Mucosa of stomach (tissue), 1 donor: ENCODE measurements around the gene SIPA1.
A peak's percentile ranks its signal among the peaks of the same experiment; 100 is the strongest.

Experiments used
- H3K27me3 ChIP-seq: one replicate; pipeline ENCODE4 v1.7.0; 2013; ENCODE audit warnings: mild to moderate bottlenecking, low read length; ENCODE audit not compliant: control insufficient read depth, insufficient read depth
- H3K36me3 ChIP-seq: one replicate; pipeline ENCODE4 v1.7.0; 2013; ENCODE audit warnings: low read length; ENCODE audit not compliant: control insufficient read depth, insufficient read depth
- H3K4me1 ChIP-seq: one replicate; pipeline ENCODE4 v1.7.0; 2013; ENCODE audit warnings: mild to moderate bottlenecking, low read length; ENCODE audit not compliant: control insufficient read depth, insufficient read depth
- H3K4me3 ChIP-seq: one replicate; pipeline ENCODE4 v1.7.0; 2013; ENCODE audit warnings: low read length
- H3K9ac ChIP-seq: one replicate; pipeline ENCODE4 v1.7.0; 2013; ENCODE audit warnings: mild to moderate bottlenecking, low read length, moderate library complexity
- H3K9me3 ChIP-seq: one replicate; pipeline ENCODE4 v1.7.0; 2013; ENCODE audit warnings: mild to moderate bottlenecking, low read length, moderate library complexity; ENCODE audit not compliant: control insufficient read depth
- donor health status: Pancreatic carcinoma.

SIPA1 gene

DNA sequence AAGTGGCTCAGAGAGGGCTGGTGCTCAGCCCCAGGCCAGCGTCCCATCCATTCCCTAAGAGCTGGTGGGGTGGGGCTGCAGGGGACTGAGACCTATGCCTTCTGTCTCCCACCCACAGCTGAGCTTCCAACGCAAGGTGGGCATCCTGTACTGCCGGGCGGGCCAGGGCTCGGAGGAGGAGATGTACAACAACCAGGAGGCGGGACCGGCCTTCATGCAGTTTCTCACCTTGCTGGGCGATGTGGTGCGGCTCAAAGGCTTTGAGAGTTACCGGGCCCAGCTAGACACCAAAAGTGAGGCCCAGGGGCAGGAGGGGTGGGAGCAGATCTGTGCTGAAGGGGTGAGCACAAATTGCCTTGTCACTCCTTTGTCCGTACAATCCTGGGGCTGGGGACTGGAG, 6.9 kb downstream of the SIPA1 start:
- peaks cover 4% of the 10 kb centered on the region for H3K27me3 ChIP-seq
- H3K36me3 ChIP-seq: no peaks in the 10 kb centered on the region
- H3K9me3 ChIP-seq: no peaks in the 10 kb centered on the region
- H3K4me3 ChIP-seq: no peak overlapping the region
- no peak overlapping the region for H3K9ac ChIP-seq
- peaks cover 10% of the 10 kb centered on the region for H3K4me1 ChIP-seq

DNA sequence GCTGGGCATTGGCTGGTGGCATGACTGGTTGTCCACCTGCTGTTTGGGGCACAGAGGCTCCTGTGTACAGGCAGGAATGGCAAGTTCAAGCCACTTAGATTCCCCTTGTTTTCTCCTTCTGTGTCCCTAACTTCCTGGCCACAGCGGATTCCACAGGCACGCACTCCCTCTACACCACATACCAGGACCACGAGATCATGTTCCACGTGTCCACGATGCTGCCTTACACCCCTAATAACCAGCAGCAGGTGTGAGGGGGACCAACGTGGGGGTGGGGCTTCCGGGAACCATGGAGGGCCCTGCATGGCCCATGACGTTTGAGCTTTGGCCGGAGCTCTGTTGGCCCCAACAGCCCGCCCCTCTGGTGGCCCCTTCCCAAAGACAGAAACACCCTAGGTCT, 7.8 kb downstream of the SIPA1 start:
- Histone ChIP-seq H3K4me3 (no peak overlapping the region), H3K27me3 (peaks cover 4% of the 10 kb centered on the region), H3K36me3 (no peaks in the 10 kb centered on the region), H3K4me1 (peaks cover 15% of the 10 kb centered on the region), H3K9me3 (no peaks in the 10 kb centered on the region), H3K9ac (no peak overlapping the region)

DNA sequence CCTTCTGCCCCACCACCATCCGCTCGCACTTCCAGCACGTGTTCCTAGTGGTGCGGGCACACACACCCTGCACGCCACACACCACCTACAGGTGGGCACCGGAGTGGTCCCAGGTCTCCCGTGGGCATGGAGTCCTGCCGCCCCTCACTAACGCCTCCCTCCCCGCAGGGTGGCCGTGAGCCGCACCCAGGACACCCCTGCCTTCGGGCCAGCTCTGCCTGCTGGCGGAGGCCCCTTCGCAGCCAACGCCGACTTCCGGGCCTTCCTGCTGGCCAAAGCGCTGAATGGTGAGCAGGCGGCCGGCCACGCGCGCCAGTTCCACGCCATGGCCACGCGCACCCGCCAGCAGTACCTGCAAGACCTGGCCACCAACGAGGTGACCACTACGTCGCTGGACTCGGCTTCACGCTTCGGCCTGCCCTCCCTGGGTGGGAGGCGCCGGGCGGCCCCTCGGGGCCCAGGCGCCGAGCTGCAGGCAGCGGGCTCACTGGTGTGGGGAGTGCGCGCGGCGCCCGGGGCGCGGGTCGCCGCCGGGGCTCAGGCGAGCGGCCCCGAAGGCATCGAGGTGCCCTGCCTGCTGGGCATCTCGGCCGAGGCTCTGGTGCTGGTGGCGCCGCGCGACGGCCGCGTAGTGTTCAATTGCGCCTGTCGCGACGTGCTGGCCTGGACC, 8.5 kb downstream of the SIPA1 start:
- no peaks in the 10 kb centered on the region for H3K36me3 ChIP-seq
- peaks cover 20% of the 10 kb centered on the region for H3K4me1 ChIP-seq
- H3K9me3 ChIP-seq: no peaks in the 10 kb centered on the region
- H3K9ac ChIP-seq: no peak overlapping the region
- peaks cover 4% of the 10 kb centered on the region for H3K27me3 ChIP-seq
- no peak overlapping the region for H3K4me3 ChIP-seq

DNA sequence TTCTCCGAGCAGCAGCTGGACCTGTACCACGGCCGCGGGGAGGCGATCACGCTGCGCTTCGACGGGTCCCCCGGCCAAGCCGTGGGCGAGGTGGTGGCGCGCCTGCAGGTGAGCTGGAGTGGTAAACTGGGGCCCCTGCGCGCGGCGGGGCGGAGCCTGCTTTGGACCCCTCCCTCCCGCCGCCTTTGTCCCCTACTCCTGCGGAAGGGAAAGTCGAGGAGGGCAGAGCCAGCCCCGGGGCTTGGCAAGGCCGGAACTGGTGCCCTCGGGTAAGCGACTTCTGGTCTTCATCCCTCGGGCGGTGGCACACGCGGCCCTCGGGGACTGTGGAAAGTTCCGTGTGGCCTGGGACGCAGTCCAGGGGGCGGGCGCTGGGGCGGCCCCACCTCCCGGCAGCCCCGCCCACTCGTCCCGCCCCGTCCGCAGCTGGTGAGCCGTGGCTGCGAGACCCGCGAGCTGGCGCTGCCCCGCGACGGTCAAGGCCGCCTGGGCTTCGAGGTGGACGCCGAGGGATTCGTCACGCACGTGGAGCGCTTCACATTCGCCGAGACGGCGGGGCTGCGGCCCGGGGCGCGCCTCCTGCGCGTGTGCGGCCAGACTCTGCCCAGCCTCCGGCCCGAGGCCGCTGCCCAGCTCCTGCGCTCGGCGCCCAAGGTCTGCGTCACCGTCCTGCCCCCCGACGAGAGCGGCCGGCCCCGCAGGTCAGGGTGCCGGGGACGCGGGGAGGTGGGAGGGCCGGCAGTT, 9.2 kb downstream of the SIPA1 start:
- Histone ChIP-seq H3K4me1 (peaks cover 22% of the 10 kb centered on the region), H3K9ac (peak overlapping the region; percentile 45), H3K4me3 (peak overlapping the region; percentile 20), H3K27me3 (no peaks in the 10 kb centered on the region), H3K36me3 (no peaks in the 10 kb centered on the region), H3K9me3 (no peaks in the 10 kb centered on the region)

GRCh38 chr11:65648997-65649493, 11.1 kb downstream of the SIPA1 start:
- H3K4me1 ChIP-seq: peaks cover 37% of the 10 kb centered on the region
- H3K27me3 ChIP-seq: no peaks in the 10 kb centered on the region
- H3K9ac ChIP-seq: no peak overlapping the region
- H3K9me3 ChIP-seq: no peaks in the 10 kb centered on the region
- H3K4me3 ChIP-seq: no peak overlapping the region
- H3K36me3 ChIP-seq: no peaks in the 10 kb centered on the region

- Histone ChIP-seq H3K4me3 (no peak overlapping the region), H3K9ac (no peak overlapping the region), H3K9me3 (no peaks in the 10 kb centered on the region), H3K36me3 (peaks cover 1% of the 10 kb centered on the region), H3K27me3 (no peaks in the 10 kb centered on the region), H3K4me1 (peaks cover 40% of the 10 kb centered on the region)
Observed at GRCh38 chr11:65649656-65650546, 12.0 kb downstream of the SIPA1 start.

DNA sequence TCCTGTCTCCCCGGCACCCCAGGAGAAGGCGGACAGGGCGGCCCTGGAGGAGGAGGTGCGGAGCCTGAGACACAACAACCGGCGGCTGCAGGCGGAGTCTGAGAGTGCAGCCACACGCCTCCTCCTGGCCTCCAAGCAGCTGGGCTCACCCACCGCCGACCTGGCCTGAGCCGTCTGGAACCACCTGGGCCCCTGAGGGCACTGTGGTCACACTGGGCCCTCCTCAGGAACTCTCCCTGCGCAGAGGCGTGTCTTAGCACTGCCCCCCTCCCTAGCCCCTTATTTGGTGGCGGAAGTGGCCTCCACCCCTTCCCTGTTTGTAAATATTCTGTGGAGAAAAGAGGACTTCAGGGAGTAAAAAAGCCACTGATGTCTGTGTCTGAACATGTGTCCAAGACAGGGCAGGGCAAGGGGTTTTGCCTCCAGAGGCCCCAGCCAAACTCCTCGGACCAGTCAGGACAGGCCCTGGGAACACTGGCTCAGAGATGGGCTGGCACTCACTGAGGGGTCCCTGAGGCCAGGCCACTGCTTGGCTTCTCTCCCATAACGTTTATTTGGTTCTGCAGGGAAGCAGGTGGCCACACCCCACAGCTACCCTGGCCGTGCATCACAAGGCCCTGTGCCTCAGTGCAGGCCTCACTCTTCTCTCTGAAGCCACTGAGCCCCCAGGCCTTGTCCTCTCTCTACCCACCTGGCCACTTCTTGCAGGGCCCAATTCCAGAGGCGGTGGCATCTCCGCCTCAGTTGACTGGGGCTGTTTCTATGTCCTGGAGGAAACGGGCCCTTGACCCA, 12.8 kb downstream of the SIPA1 start:
- no peaks in the 10 kb centered on the region for H3K9me3 ChIP-seq
- no peaks in the 10 kb centered on the region for H3K27me3 ChIP-seq
- no peak overlapping the region for H3K9ac ChIP-seq
- H3K4me3 ChIP-seq: no peak overlapping the region
- H3K36me3 ChIP-seq: peaks cover 9% of the 10 kb centered on the region
- peaks cover 40% of the 10 kb centered on the region for H3K4me1 ChIP-seq

DNA sequence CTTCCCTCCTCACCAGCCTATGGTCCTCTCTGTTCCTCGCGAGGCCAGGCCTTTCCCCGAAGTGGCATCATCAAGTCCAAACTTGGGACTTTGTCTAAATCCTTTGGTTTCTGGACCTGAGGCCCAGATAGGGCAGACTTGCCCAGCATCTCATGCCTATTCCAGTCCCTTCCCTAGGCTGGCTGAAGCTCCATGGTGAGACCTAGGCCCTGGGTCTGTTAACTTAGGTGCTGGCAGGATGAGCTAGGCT, 13.4 kb downstream of the SIPA1 start:
- H3K9me3 ChIP-seq: no peaks in the 10 kb centered on the region
- H3K9ac ChIP-seq: peak overlapping the region; percentile 65
- H3K36me3 ChIP-seq: peaks cover 9% of the 10 kb centered on the region
- H3K4me3 ChIP-seq: no peak overlapping the region
- H3K4me1 ChIP-seq: peaks cover 40% of the 10 kb centered on the region
- H3K27me3 ChIP-seq: no peaks in the 10 kb centered on the region

DNA sequence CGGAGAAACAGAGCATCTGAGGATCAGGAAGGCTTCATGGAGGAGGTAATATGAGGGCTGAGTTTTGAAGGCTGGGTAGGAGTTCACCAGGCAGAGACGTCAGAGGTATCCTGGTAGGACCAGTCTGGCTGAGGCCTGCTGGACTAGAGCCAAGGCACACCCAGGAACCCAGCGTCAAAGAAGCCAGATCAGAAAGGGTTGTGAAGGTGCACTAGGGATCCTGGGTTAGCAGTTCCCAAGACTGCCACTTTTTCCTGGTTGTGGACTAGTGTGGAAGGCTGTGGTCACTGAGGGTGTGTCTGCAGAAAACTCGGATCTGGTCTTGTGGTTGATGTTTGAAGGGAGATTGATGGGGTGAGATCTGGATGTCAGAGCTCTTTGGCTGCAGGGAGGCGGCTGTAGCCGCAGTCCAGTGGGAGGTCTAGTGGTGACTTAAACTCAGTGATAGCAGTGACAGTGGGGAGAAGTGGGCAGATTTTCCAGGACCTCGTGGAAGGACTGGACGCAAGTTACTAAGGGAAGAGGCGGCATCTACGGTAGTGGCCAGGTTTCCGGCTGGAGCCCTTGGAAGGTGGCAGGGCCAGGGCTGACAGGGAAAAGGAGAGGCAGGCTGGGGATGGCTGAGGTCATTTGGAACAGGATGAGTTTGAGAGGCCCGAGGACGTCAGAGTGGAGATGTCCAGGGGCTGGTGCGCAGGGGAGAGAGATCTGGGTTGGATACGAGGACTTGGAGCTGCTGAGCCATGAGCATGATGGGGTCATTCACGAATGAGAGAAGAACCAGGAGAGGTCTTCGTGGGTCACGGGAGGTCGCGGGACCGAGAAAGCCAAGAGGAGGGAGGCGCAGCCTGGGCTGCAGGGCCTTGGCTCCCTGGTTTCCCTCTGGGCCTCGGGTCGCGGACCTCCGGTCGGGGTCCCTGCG, 13.9 kb downstream of the SIPA1 start:
- no peak overlapping the region for H3K4me3 ChIP-seq
- peaks cover 39% of the 10 kb centered on the region for H3K4me1 ChIP-seq
- no peaks in the 10 kb centered on the region for H3K27me3 ChIP-seq
- peak overlapping the region; percentile 65 for H3K9ac ChIP-seq
- peaks cover 9% of the 10 kb centered on the region for H3K36me3 ChIP-seq
- no peaks in the 10 kb centered on the region for H3K9me3 ChIP-seq

- Histone ChIP-seq H3K4me3 (peak overlapping the region; percentile 32), H3K9me3 (no peaks in the 10 kb centered on the region), H3K36me3 (peaks cover 12% of the 10 kb centered on the region), H3K9ac (peak overlapping the region; percentile 65), H3K4me1 (peaks cover 37% of the 10 kb centered on the region), H3K27me3 (no peaks in the 10 kb centered on the region)
Observed at GRCh38 chr11:65652511-65653228, 14.8 kb downstream of the SIPA1 start.
